Mucosa of descending colon (tissue), 3 donors: Measurements from ENCODE around the gene TRAF2. TPM values are rescaled to one million over a fixed set of nuclear protein-coding genes. Genes with fewer than 3 reads are reported as not detected.
A peak's percentile ranks its signal among the peaks of the same experiment; 100 is the strongest.

ENCODE experiments used
- ATAC-seq: fragments of 200-7000 bp; cut with Tn5 transposase; one replicate; pipeline ENCODE4 v1.9.1; 2020; ENCODE audit warnings: mild to moderate bottlenecking, moderate library complexity
- DNase-seq, 3 donors: peaks; one replicate each; pipeline ENCODE4 v3.0.0-alpha.2; 2020
- H3K36me3 ChIP-seq: fragments of 200-600 bp; one replicate; pipeline ENCODE4 v1.8.0; 2021; ENCODE audit warnings: low read depth, mild to moderate bottlenecking
- H3K4me1 ChIP-seq: fragments of 200-600 bp; one replicate; pipeline ENCODE4 v1.8.0; 2021; ENCODE audit warnings: low read depth, mild to moderate bottlenecking
- H3K4me3 ChIP-seq: fragments of 200-600 bp; one replicate; pipeline ENCODE4 v1.8.0; 2021; ENCODE audit warnings: mild to moderate bottlenecking
- H3K9me3 ChIP-seq: fragments of 200-600 bp; one replicate; pipeline ENCODE4 v1.8.0; 2021; ENCODE audit warnings: mild to moderate bottlenecking
- CTCF ChIP-seq: fragments of 200-600 bp; IDR thresholded peaks from one replicate; pipeline ENCODE4 v1.8.0; 2022; ENCODE audit warnings: antibody characterized with exemption, mild to moderate bottlenecking
- intact Hi-C, 2 donors: fragments of 100-400 bp; cut with DNase I in 1 of 2; cut with micrococcal nuclease in 1 of 2; formaldehyde crosslinking; loops; one replicate each; pipeline versions ENCODE4 v1.11.0 to v1.11.1; 2022; cut with DNase I, micrococcal nuclease
- total RNA-seq, 3 donors: library from RNA; stranded (reverse); fragmentation: NEBNext Ultra II Directional in 2 of 3; extraction: Animal tissue kit (Norgen Biotek cat#: 25700) in 2 of 3; gene quantifications; one replicate each; pipeline versions ENCODE4 v1.2.1 to v1.2.4, GENCODE V29; 2021 to 2023
- donor health status: DM: no; HTN: no; CAD: no; lungs with moderate emphysema.
- donor health status: DM: no; HTN: no; CAD: no.
- donor health status: DM: no; HTN: yes; CAD: no.

TRAF2 gene
- total RNA-seq, 3 donors from 2014 or later = 19.6 to 28.2 (median 21.1) TPM

GRCh38 chr9:136960212-136960937 is 74.1 kb downstream of the TRAF2 start:
- Histone ChIP-seq H3K4me3 (no peak overlapping the region), H3K4me1 (peaks cover 9% of the 10 kb centered on the region), H3K9me3 (no peaks in the 10 kb centered on the region), H3K36me3 (no peaks in the 10 kb centered on the region)
- no peak for TF ChIP-seq CTCF
- ATAC-seq = peak; percentile 10
- intact Hi-C loops = no loop called here
- peak in 1 of 3 donors; percentile 70 for DNase-seq

GRCh38 chr9:136960938-136961275 is 74.6 kb downstream of the TRAF2 start:
- TF ChIP-seq CTCF = no peak
- no peaks in the 10 kb centered on the region for H3K36me3 ChIP-seq
- DNase-seq = no peak
- peaks cover 9% of the 10 kb centered on the region for H3K4me1 ChIP-seq
- H3K4me3 ChIP-seq = no peak overlapping the region
- H3K9me3 ChIP-seq = no peaks in the 10 kb centered on the region
- intact Hi-C loops = no loop called here
- no peak for ATAC-seq

GRCh38 chr9:136961279-136962065 is 75.2 kb downstream of the TRAF2 start:
- ATAC-seq = no peak
- intact Hi-C loops = no loop called here
- Histone ChIP-seq H3K36me3 (no peaks in the 10 kb centered on the region), H3K9me3 (no peaks in the 10 kb centered on the region), H3K4me1 (peaks cover 9% of the 10 kb centered on the region), H3K4me3 (no peak overlapping the region)
- TF ChIP-seq CTCF = no peak
- no peak for DNase-seq

- DNase-seq (no peak), ATAC-seq (no peak)
- Histone ChIP-seq H3K36me3 (no peaks in the 10 kb centered on the region), H3K4me3 (no peak overlapping the region), H3K9me3 (no peaks in the 10 kb centered on the region), H3K4me1 (peaks cover 9% of the 10 kb centered on the region)
- intact Hi-C loops = no loop called here
- TF ChIP-seq CTCF = no peak
These were observed 75.8 kb downstream of the TRAF2 start for GRCh38 chr9:136962163-136962562.

GRCh38 chr9:136962701-136963248 is 76.5 kb downstream of the TRAF2 start:
- DNase-seq (no peak), ATAC-seq (no peak)
- TF ChIP-seq CTCF = no peak
- Histone ChIP-seq H3K9me3 (no peaks in the 10 kb centered on the region), H3K4me3 (no peak overlapping the region), H3K4me1 (peaks cover 9% of the 10 kb centered on the region), H3K36me3 (no peaks in the 10 kb centered on the region)
- intact Hi-C loops = no loop called here
